Pancreas (tissue), 10 donors: Measurements from ENCODE around the gene NHERF2. TPM values are rescaled to one million over a fixed set of nuclear protein-coding genes. Genes with fewer than 3 reads are reported as not detected.

ENCODE experiments used
- ATAC-seq, 4 donors: fragments of 200-7000 bp; cut with Tn5 transposase; one replicate each; pipeline versions ENCODE4 v1.8.0 to v1.9.1; 2020; ENCODE audit warnings: mild to moderate bottlenecking in 4 of 4, moderate library complexity in 4 of 4
- DNase-seq, 6 donors: peaks; one replicate each; pipeline ENCODE4 v3.0.0-alpha.2; 2020
- FAIRE-seq: peaks from 2 replicates; lab custom pipeline; 2012; peaks lifted over from hg19 to GRCh38; lab: Jason Lieb, UNC
- H3K27ac ChIP-seq, 4 donors: fragments of 200-600 bp; sonication (generic); 1 replicate in 3 of 4; 2 replicates in 1 of 4; pipeline versions ENCODE4 v1.5.0 to v1.8.0; 2020
- H3K27me3 ChIP-seq, 4 donors: fragments of 200-600 bp; one replicate each; pipeline ENCODE4 v1.8.0; 2021
- H3K36me3 ChIP-seq, 3 donors: fragments of 200-600 bp; sonication (generic) in 1 of 3; one replicate each; pipeline versions ENCODE4 v1.5.0 to v1.8.0; 2020 to 2021
- H3K4me1 ChIP-seq, 3 donors: fragments of 200-600 bp; one replicate each; pipeline ENCODE4 v1.8.0; 2021
- H3K4me3 ChIP-seq, 4 donors: fragments of 200-600 bp; sonication (generic) in 2 of 4; one replicate each; pipeline versions ENCODE4 v1.5.0 to v1.8.0; 2020 to 2021
- H3K9me3 ChIP-seq, 4 donors: fragments of 200-600 bp; one replicate each; pipeline ENCODE4 v1.8.0; 2021
- WGBS, 2 donors: extraction: QIAGEN DNeasy Blood & Tissue Kit; methylation state at CpG; one replicate each; pipeline ENCODE4 v1.1.7; 2013; 5-methylcytosine and 5-hydroxymethylcytosine counted together
- intact Hi-C, 3 donors: fragments of 100-400 bp; cut with DNase I; formaldehyde crosslinking; loops; one replicate each; pipeline versions ENCODE4 v1.11.1 to v1.14.2; 2022
- polyA plus RNA-seq, 2 donors: library from polyadenylated mRNA; stranded (reverse); fragments of 200-250 nt; gene quantifications; one replicate each; pipeline ENCODE4 v1.2.3, GENCODE V29; 2013
- total RNA-seq, 6 donors: library from RNA; stranded (reverse); fragmentation: NEBNext Ultra II Directional in 4 of 6; extraction: Animal tissue kit (Norgen Biotek cat#: 25700) in 4 of 6; gene quantifications; one replicate each; pipeline versions ENCODE4 v1.2.1 to v1.2.4, GENCODE V29; 2021 to 2023
- TF ChIP-seq, protein P1 (sequence below), 4 donors: fragments of 200-600 bp; sonication (generic) in 3 of 4; IDR thresholded peaks; one replicate each; pipeline versions ENCODE4 v1.5.0 to v1.8.0; 2021; ENCODE audit warnings: antibody characterized with exemption in 4 of 4
- donor health status: healthy with polysubstance abuse.
- donor health status: DM: no; HTN: no; CAD: no; lungs with moderate emphysema.
- donor health status: DM: no; HTN: no; CAD: no.
- donor health status: control.
- donor health status: control.
- donor health status: Bipolar disorder and iron deficiency.
- donor health status: DM: yes; HTN: yes; CAD: no.
- donor health status: DM: no; HTN: no; CAD: no.
- donor health status: DM: no; HTN: no; CAD: no.
- donor health status: DM: yes; HTN: yes; CAD: no.

The NHERF2 gene
- total and polyA plus RNA-seq, 8 donors = 14.7 to 144 (median 26.3) TPM

DNA sequence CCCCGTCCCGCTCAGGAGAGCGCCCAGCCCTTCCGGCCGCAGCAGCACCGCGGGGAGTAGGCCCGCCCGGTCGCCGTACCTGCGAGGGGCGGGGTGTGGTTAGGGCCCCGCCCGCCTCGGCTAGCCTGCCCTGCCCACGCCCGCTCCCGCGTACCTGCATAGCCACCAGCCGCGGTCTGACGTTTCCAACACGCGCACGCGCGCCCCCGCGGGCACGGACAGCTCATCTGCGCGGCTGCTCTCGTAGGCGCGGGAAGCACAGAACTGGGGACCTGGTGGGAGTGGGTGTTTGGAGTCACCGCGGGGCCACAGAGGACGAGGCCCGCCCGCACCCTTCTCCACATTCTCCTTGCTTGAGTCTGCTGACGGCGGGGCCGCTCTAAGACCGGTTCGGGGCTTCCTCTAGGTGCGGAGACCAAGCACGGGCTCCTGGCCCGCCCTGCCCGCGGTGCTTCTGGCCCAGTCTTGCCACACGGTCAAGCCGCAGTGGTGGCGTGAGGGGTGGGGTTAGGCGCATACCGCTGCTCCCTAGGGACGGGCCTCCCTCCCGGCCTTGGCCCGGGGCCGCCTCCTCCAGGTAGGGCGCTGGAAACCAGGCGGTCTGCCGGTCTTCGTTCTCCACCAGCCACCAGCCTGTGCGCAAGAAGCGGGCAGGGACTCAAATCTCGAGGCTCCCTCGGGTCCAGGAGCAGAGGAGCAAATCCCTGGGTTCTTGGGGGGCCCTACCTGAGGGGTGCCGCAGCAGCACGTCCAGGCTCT is 47.3 kb upstream of the NHERF2 start:
- peak; percentile 84 to 96 (median 88) for DNase-seq
- intact Hi-C loops = no loop called here
- Histone ChIP-seq H3K27ac (peak overlapping the region; percentile 8 to 63 (median 52)), H3K27me3 (no peaks in the 10 kb centered on the region), H3K36me3 (peaks cover 0 to 29% (median 14%) of the 10 kb centered on the region in 3 donors), H3K4me3 (peak overlapping the region; percentile 15 to 41 (median 29)), H3K9me3 (no peaks in the 10 kb centered on the region), H3K4me1 (peaks cover 0 to 7% (median 4%) of the 10 kb centered on the region in 3 donors)
- TF ChIP-seq, protein P1, sequence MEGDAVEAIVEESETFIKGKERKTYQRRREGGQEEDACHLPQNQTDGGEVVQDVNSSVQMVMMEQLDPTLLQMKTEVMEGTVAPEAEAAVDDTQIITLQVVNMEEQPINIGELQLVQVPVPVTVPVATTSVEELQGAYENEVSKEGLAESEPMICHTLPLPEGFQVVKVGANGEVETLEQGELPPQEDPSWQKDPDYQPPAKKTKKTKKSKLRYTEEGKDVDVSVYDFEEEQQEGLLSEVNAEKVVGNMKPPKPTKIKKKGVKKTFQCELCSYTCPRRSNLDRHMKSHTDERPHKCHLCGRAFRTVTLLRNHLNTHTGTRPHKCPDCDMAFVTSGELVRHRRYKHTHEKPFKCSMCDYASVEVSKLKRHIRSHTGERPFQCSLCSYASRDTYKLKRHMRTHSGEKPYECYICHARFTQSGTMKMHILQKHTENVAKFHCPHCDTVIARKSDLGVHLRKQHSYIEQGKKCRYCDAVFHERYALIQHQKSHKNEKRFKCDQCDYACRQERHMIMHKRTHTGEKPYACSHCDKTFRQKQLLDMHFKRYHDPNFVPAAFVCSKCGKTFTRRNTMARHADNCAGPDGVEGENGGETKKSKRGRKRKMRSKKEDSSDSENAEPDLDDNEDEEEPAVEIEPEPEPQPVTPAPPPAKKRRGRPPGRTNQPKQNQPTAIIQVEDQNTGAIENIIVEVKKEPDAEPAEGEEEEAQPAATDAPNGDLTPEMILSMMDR (IDR thresholded peaks at IDR 0.05) = no peak
- no peak for FAIRE-seq
- peak; percentile 65 to 75 (median 72) for ATAC-seq
- WGBS, 2 donors = 33 to 36% methylated on average over 60 to 70 of the region's 70 CpGs

DNA sequence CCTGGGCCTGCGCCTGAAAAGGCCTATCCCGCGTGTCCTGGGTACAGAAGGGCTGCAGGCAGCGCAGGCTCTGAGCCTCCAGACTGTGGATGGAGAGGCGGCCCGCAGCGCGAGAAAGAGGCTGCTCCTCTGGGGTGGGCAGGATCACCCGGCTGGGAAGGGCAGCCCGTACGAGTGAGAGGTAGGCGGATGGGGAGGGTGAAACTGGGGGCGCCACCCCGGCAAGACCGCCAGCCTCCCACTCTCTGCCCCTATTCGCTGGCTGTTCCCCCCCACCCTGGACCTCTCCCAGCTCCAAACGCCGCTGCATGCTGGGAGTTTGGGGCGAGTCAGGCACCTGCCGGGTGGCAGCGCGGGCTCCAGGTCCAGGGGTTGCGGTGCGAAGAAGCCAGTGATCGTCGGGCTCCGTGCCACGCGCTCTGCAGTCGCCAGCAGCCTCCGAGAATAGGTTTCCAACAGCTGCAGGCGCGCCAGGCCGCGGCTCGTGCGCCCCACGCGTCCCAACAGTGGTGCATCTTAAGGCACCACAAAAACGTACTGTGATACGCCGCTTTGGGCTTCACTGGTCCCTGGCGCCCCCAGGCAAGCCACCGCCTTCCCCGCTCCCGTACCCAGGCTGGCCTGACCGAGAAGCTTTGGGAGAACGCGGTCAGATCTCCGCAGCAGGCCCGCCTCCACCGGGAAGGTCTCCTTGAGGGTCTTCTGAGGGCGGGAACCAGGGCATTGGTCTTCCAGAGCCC is 46.5 kb upstream of the NHERF2 start:
- ATAC-seq (peak in 2 of 4 donors; percentile 1 to 3), FAIRE-seq (no peak), DNase-seq (peak in 2 of 6 donors; percentile 66 to 84)
- no peaks in the 10 kb centered on the region for H3K9me3 ChIP-seq
- H3K36me3 ChIP-seq = peaks cover 0 to 24% (median 14%) of the 10 kb centered on the region in 3 donors
- no peaks in the 10 kb centered on the region for H3K27me3 ChIP-seq
- TF ChIP-seq, protein P1 (IDR thresholded peaks at IDR 0.05) = no peak
- 24 to 29% methylated on average over 53 of the region's 53 CpGs for WGBS, 2 donors
- intact Hi-C loops = no loop called here
- peak overlapping the region; percentile 15 to 41 (median 29) for H3K4me3 ChIP-seq
- H3K4me1 ChIP-seq = peaks cover 0 to 13% (median 10%) of the 10 kb centered on the region in 3 donors
- H3K27ac ChIP-seq = peak overlapping the region in 3 of 4 donors; percentile 50 to 63 (median 55)

DNA sequence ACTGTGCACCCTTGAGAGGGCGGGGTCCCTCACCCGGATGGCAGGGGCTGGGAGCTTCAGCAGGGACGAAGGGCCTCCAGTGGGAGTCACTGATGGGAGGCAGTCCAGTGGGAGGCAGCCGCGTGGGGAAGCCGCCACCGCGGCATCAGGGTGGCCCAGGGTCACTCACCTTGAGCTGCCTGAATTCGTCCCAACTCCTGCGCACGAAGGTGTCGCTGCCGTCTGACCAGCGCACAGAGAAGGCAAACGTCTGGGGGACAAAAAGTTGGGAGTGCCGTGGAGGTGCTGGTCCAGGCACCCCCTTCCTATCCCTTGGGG is 46.0 kb upstream of the NHERF2 start:
- DNase-seq (peak in 1 of 6 donors; percentile 79), ATAC-seq (no peak), FAIRE-seq (no peak)
- Histone ChIP-seq H3K4me1 (peaks cover 0 to 17% (median 12%) of the 10 kb centered on the region in 3 donors), H3K27ac (no peak overlapping the region), H3K27me3 (no peaks in the 10 kb centered on the region), H3K4me3 (no peak overlapping the region), H3K9me3 (no peaks in the 10 kb centered on the region), H3K36me3 (peaks cover 0 to 19% (median 10%) of the 10 kb centered on the region in 3 donors)
- WGBS, 2 donors = 28 to 32% methylated on average over 16 of the region's 16 CpGs
- TF ChIP-seq, protein P1 (IDR thresholded peaks at IDR 0.05) = no peak
- intact Hi-C loops = no loop called here

DNA sequence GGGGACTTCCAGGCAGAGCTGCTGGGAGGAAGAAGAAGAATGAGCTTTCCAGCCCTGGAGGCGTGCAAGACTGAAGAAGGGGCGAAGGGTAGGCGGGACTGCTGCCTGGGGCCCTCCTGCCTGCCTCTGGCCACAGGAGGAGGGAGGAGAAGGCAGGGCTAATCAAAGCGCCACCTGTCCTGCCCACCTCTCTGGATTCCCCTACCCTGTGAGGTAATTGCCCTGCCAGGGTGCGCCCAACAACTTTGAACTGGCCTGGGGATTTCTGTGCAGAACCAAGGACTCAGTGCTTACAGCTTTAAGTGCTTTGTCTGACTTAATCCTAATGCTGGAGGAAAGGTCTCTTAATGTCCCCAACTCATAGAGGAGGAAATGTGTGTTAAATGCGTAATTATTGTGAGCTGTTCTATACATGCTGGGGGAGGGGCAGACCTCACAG is 45.3 kb upstream of the NHERF2 start, which contains the start of gene NOXO1:
TSS of gene NOXO1 (minus strand) at position 72 of the 439 bp plus-strand sequence. CDS start 290 bp downstream, outside the sequence.
- H3K27ac ChIP-seq = peak within 1 kb of the TSS in 3 of 4 donors; percentile 8 to 32 (median 25)
- FAIRE-seq (no peak), DNase-seq (no peak), ATAC-seq (no peak)
- peaks cover 0 to 17% (median 12%) of the 10 kb centered on the region in 3 donors for H3K4me1 ChIP-seq
- H3K9me3 ChIP-seq = no peaks in the 10 kb centered on the region
- peaks cover 0 to 15% (median 4%) of the 10 kb centered on the region in 3 donors for H3K36me3 ChIP-seq
- 72 to 75% methylated on average over 6 of the region's 6 CpGs for WGBS, 2 donors
- TF ChIP-seq, protein P1 (IDR thresholded peaks at IDR 0.05) = no peak
- no peaks in the 10 kb centered on the region for H3K27me3 ChIP-seq
- peak within 1 kb of the TSS in 1 of 4 donors; percentile 41 for H3K4me3 ChIP-seq
- intact Hi-C loops = no loop called here
